OCI-LY3 (cell line): ENCODE measurements around the gene KIAA0930.
"Not testable (repeated sequence)": the region's sequence is repeated elsewhere in the genome, so short reads cannot be mapped to it uniquely, and the experiment has no call there.

Experiments
- CTCF ChIP-seq: fragments of 200-600, 300-600 bp; sonication (generic); IDR thresholded peaks from 2 replicates; pipeline ENCODE4 v1.5.1; 2014; ENCODE audit warnings: antibody characterized with exemption, low read length, low read depth
- EZH2phosphoT487 ChIP-seq: fragments of 200-600 bp; shearing (Covaris generic); IDR thresholded peaks from 2 replicates; pipeline ENCODE4 v1.6.1; 2018; ENCODE audit warnings: antibody characterized with exemption, mixed run types, low read depth

- TF ChIP-seq CTCF, EZH2phosphoT487: not testable (repeated sequence)
Measured at GRCh38 chr22:45257941-45258340, 17.2 kb upstream of the KIAA0930 start.
